Stimulated activated CD4-positive, alpha-beta T cell treated with anti-CD3 and anti-CD28 coated beads, Interleukin-2, amount 100 ng/mL, for 48 hours (primary cell): Measurements from ENCODE around the gene OMA1.

Experiments used
- DNase-seq, 2 donors: peaks; one replicate each; pipeline ENCODE4 v3.0.0-alpha.2; 2020

OMA1 gene

DNA sequence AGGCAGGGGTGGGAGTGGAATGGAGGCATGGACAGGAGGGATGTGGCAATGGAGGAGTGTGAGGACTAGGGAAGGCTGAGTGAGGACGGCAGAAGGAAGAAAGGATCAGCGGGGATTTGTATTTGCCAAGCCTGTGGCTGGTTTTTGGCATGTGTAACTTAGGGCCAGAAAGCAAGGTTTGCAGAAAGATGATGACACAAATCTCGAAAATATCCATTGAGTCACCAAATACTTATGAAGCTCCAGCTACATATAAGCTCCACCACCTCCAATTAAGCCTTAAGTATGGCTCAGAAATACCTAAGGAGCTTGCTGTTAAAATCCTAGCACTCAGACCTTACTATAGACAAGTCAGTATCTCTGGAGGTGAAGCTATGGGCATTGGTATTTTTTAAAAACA lies 90.1 kb downstream of the OMA1 start:
- DNase-seq: no peak

DNA sequence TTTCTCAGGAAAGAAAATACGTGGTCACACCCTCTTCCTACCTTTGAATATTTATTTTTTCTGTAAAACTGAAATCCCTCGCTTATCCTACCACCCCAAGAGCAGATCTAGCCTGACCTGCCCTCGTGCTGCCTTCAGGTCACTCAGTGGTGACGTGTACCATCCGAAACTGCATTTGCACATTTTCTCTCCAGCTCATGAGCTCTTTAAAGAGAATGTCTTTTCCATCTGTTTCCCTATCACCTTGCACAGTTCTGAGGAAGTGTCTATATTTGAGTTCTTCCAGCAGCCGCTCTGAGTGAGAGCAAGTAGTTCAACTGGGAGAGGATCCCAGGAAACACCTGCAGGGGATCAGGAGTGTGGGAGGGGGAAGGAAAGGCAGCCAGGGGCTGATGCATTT lies 91.7 kb downstream of the OMA1 start:
- no peak for DNase-seq

- DNase-seq: no peak
Observed at GRCh38 chr1:58454385-58454784, 92.1 kb downstream of the OMA1 start.

- no peak for DNase-seq
Observed at GRCh38 chr1:58451560-58452191, 94.8 kb downstream of the OMA1 start.

GRCh38 chr1:58447886-58448285 lies 98.6 kb downstream of the OMA1 start:
- DNase-seq: no peak

GRCh38 chr1:58447042-58447441 lies 99.5 kb downstream of the OMA1 start:
- no peak for DNase-seq

- no peak for DNase-seq
Observed at GRCh38 chr1:58446368-58446767, 100.2 kb downstream of the OMA1 start.

GRCh38 chr1:58443986-58444868 lies 102.3 kb downstream of the OMA1 start:
- no peak for DNase-seq

- DNase-seq: no peak
Observed at GRCh38 chr1:58442114-58442513, 104.4 kb downstream of the OMA1 start.

DNA sequence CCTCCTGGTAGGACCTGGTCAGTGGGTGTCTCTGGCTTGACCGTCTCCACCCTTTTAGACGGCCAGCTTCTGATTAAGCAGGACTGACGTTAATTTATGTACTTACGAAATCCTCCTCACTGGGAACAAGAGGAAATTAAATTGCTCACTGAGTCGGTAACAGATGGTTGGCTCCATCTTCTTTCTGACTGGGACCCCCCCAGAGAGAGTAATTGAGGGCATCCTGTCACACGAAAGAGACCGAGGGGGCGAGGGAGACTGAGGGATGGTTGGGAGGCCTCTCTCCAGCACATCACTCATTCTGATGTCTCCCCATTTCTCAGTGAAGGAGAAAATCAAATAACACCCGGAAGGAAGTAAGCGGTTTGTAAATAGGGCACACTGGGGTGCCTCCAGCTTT lies 104.8 kb downstream of the OMA1 start:
- DNase-seq: no peak

DNA sequence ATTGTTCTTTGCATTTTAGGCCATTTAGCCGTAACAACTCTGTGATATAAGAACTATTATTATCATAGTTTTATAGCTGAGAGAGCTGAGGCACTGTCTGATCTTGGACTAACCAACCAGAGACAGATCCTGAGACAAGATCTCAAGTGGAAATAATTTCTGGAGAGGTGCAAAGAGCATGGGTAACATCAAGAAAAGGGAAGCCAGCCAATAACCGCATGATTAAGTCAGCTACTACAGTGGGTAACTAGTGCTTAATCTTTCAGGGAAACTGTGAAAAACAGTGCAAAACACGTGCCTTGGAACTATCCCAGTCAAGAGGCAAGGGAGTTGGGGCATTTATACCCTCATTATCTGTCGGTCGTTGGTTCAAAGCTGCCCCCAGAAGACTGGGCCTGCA lies 105.8 kb downstream of the OMA1 start:
- DNase-seq: no peak

DNA sequence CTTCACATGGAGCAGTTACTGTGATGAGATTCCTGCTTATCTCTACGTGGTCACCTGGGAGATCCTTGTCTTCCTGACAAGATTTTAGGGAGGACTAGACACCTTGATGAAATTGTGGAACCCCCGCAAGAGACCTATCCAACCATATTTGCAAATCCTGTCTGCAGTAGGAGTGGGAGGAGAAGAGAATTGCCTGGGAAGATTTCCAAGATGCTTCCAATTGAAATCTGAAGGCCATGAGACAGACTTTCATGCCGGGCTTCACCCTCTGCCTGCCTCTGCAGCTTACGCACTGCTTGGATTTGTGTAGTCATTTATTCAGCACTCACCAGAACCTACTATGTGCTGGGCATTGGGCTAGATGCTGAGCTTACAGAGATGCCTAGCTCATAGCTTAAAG lies 106.6 kb downstream of the OMA1 start:
- no peak for DNase-seq

- DNase-seq: no peak
Observed at GRCh38 chr1:58438468-58438867, 108.1 kb downstream of the OMA1 start.

GRCh38 chr1:58437623-58438022 lies 108.9 kb downstream of the OMA1 start:
- DNase-seq: no peak

DNA sequence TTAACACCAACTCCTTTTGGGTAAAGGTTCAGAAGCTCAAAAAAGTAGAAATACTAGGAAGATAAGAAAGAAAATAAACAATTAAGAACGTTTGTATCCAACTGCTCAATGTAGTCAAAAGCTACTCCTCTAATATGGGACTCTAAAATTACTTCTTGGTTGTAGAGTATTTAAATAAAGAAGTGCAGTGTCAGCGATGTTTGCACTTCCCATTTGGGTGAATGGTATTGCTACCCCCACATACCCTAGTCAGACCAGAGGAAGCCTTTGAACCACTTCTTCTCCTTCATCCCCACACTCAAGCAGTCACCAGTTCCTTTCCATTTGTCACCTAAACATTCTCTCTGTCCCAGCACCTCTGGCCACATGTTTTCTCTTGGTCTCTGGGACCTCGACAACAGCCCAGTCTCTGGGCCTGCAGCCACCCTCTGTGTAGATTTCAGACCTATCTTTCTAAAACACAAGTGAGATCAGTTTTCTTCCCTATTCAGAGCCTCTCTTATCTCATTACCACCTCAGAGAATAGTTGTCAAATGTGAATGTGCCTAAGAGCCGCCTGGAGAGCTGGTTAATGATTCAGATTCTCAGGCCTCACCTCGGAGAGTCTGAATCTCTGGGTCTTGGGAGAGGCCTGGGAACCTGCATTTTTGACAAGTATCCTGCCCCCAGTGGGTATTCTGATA lies 109.8 kb downstream of the OMA1 start:
- no peak for DNase-seq

GRCh38 chr1:58435376-58435775 lies 111.2 kb downstream of the OMA1 start:
- DNase-seq: no peak

DNA sequence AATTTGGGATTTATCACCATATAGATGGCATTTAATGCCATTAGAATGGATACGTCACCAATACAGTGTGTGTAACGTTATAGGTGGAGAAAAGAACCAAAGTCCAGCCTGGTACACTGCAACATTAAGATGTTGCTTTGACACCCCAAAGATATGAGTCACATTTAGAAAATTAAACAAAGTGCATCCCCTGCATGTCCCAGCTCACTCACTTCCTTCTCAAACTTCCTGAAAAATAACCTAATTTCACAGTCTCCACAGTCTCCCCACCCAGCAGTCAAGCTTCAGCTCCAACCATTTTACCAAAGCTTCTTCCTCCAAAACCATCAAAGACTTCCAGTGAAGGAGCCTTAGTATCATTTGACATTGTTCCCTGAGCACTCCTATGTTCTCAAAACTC lies 111.9 kb downstream of the OMA1 start:
- no peak for DNase-seq

- DNase-seq: no peak
Observed at GRCh38 chr1:58434181-58434580, 112.3 kb downstream of the OMA1 start.

DNA sequence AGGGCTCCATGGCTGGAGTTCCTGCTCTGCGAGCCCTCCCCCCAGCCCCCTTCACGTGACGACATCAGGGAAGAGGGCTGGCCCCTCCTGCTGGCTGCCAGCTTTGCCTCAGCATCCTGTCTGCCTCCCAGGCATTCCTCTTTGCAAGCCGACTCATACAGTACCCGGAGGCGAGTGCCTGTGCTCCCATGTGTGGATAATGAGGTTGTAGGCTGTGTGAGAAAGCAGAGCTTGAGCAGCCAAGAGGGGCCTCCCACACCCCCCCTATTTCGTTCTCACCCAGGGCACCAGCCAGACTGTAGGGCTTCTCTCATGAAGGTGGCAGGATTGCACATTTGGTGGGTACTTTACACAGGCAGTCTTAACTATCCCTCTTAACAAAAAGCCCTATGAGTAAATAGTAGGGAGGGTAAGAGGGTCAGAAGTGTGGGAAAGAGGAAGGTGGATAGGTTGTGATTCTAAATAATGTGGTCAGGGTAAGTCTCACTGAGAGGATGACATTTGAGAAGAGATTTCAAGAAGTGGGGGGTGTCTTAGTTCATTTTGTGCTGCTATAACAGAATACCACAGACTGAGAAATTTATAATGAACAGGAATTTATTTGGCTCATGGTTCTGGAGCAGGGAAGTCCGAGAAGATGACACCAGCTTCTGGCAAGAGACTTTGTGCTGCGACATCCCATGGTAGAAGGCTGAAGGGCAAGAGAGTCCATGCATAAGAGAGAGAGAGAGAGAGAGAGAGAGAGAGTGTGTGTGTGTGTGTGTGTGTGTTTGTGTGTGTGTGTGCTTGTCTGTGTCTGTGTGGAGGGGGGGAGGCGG lies 113.5 kb downstream of the OMA1 start:
- DNase-seq: no peak

GRCh38 chr1:58431901-58432620 lies 114.5 kb downstream of the OMA1 start:
- no peak for DNase-seq
